OCI-LY1 (cell line): ENCODE data around the gene ITGA1.
"Not testable (repeated sequence)": the region's sequence is repeated elsewhere in the genome, so short reads cannot be mapped to it uniquely, and the experiment has no call there.

Experiments used
- H2AFZ ChIP-seq: fragments of 200-600 bp; sonication (generic), shearing (Covaris generic); 2 replicates; pipeline ENCODE4 v1.6.0; 2014; ENCODE audit warnings: antibody characterized with exemption, mild to moderate bottlenecking, low read length
- H3F3A ChIP-seq: fragments of 200-600 bp; sonication (generic), shearing (Covaris generic); 2 replicates; pipeline ENCODE4 v1.6.0; 2014; ENCODE audit warnings: mild to moderate bottlenecking, antibody characterized with exemption, low read length, moderate library complexity; ENCODE audit not compliant: insufficient read depth
- H3K27ac ChIP-seq: fragments of 200-600 bp; sonication (generic); 2 replicates; pipeline ENCODE4 v1.5.1; 2014; ENCODE audit warnings: low read length, mixed run types, mild to moderate bottlenecking, low read depth; ENCODE audit not compliant: poor library complexity, severe bottlenecking
- H3K27me3 ChIP-seq: fragments of 200-600 bp; sonication (generic); 2 replicates; pipeline ENCODE4 v1.6.0; 2014; ENCODE audit warnings: antibody characterized with exemption, mild to moderate bottlenecking, low read length, moderate library complexity; ENCODE audit not compliant: insufficient read depth
- H3K36me3 ChIP-seq: fragments of 200-600 bp; sonication (generic); 2 replicates; pipeline ENCODE4 v1.6.1; 2014; ENCODE audit warnings: mild to moderate bottlenecking, antibody characterized with exemption, low read length, moderate library complexity, mixed read lengths; ENCODE audit not compliant: insufficient read depth
- H3K4me1 ChIP-seq: fragments of 200-600 bp; sonication (generic); 2 replicates; pipeline ENCODE4 v1.5.1; 2014; ENCODE audit warnings: mild to moderate bottlenecking, low read length, moderate library complexity; ENCODE audit not compliant: insufficient read depth, severe bottlenecking
- H3K4me2 ChIP-seq: fragments of 200-600 bp; sonication (generic), shearing (Covaris generic); 2 replicates; pipeline ENCODE4 v1.6.1; 2014; ENCODE audit warnings: low read length
- H3K4me3 ChIP-seq: fragments of 200-600 bp; sonication (generic); 2 replicates; pipeline ENCODE4 v1.5.1; 2014; ENCODE audit warnings: low read length, low read depth, mild to moderate bottlenecking, mixed read lengths; ENCODE audit not compliant: poor library complexity, severe bottlenecking
- H3K79me2 ChIP-seq: fragments of 200-600 bp; shearing (Covaris generic); 2 replicates; pipeline ENCODE4 v1.6.1; 2016; ENCODE audit warnings: mixed run types, low read length, mixed read lengths; ENCODE audit not compliant: insufficient read depth
- H3K9ac ChIP-seq: fragments of 200-600 bp; sonication (generic), shearing (Covaris generic); 2 replicates; pipeline ENCODE4 v1.6.1; 2014; ENCODE audit warnings: mild to moderate bottlenecking, low read length, mixed read lengths
- H3K9me2 ChIP-seq: fragments of 200-600 bp; sonication (generic), shearing (Covaris generic); 2 replicates; pipeline ENCODE4 v1.6.1; 2014; ENCODE audit warnings: low read depth, mild to moderate bottlenecking, low read length, mixed read lengths
- H3K9me3 ChIP-seq: fragments of 200-600 bp; shearing (Covaris generic); 2 replicates; pipeline ENCODE4 v1.6.1; 2014; ENCODE audit warnings: low read length, mixed read lengths
- H4K20me1 ChIP-seq: fragments of 200-600 bp; sonication (generic), shearing (Covaris generic); 2 replicates; pipeline ENCODE4 v1.6.0; 2016; ENCODE audit warnings: mild to moderate bottlenecking, low read length; ENCODE audit not compliant: insufficient read depth
- CTCF ChIP-seq: fragments of 200-600 bp; sonication (generic), shearing (Covaris generic); IDR thresholded peaks from 2 replicates; pipeline ENCODE4 v1.5.1; 2017; ENCODE audit warnings: mild to moderate bottlenecking, antibody characterized with exemption, low read length, moderate library complexity, mixed read lengths
- EZH2 ChIP-seq: fragments of 200-600 bp; sonication (generic), shearing (Covaris generic); IDR thresholded peaks from 2 replicates; pipeline ENCODE4 v1.8.0; 2017; ENCODE audit warnings: borderline replicate concordance, mixed run types, mild to moderate bottlenecking, antibody characterized with exemption, low read length, moderate library complexity, mixed read lengths

ITGA1 gene

GRCh38 chr5:52743012-52743411, 44.7 kb upstream of the ITGA1 start:
- no peaks in the 10 kb centered on the region for H3F3A ChIP-seq
- H3K36me3 ChIP-seq: no peaks in the 10 kb centered on the region
- H3K9ac ChIP-seq: no peak overlapping the region
- H3K9me3 ChIP-seq: no peaks in the 10 kb centered on the region
- H3K27ac ChIP-seq: no peak overlapping the region
- no peak overlapping the region for H3K4me2 ChIP-seq
- H3K4me3 ChIP-seq: no peak overlapping the region
- no peaks in the 10 kb centered on the region for H4K20me1 ChIP-seq
- no peaks in the 10 kb centered on the region for H3K9me2 ChIP-seq
- no peaks in the 10 kb centered on the region for H3K79me2 ChIP-seq
- 0 out of 2 replicates have a peak, but pooled peaks cover 4% of the 10 kb centered on the region for H3K27me3 ChIP-seq
- TF ChIP-seq EZH2 (no peak), CTCF (no peak)
- no peaks in the 10 kb centered on the region for H3K4me1 ChIP-seq
- H2AFZ ChIP-seq: no peak overlapping the region

DNA sequence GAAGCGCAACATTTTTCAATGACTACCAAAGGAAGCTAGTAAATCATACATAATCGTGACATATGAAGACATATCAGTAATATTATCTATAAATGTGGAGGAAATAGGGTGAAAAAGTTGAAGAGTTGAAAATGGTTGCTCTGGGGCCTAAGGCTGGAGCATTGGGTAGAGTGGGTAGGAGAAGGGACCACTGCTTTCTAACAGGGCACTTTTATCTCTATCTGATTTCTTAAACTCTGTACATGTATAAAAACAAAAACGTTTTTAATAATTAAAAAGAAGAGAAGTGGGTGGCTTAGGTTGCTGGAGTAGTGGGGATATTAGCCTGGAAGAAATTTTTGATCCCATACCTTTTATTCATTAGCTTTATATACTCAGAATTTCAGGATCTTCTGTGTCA, 44.2 kb upstream of the ITGA1 start:
- Histone ChIP-seq H4K20me1 (no peaks in the 10 kb centered on the region), H3K4me3 (no peak overlapping the region), H3K36me3 (no peaks in the 10 kb centered on the region), H3K9ac (no peak overlapping the region), H3K27ac (no peak overlapping the region), H3K9me3 (no peaks in the 10 kb centered on the region), H2AFZ (no peak overlapping the region), H3K4me1 (no peaks in the 10 kb centered on the region), H3K79me2 (no peaks in the 10 kb centered on the region), H3K27me3 (0 out of 2 replicates have a peak, but pooled peaks cover 4% of the 10 kb centered on the region), H3K4me2 (no peak overlapping the region), H3K9me2 (no peaks in the 10 kb centered on the region), H3F3A (no peaks in the 10 kb centered on the region)
- TF ChIP-seq EZH2 (no peak), CTCF (no peak)

DNA sequence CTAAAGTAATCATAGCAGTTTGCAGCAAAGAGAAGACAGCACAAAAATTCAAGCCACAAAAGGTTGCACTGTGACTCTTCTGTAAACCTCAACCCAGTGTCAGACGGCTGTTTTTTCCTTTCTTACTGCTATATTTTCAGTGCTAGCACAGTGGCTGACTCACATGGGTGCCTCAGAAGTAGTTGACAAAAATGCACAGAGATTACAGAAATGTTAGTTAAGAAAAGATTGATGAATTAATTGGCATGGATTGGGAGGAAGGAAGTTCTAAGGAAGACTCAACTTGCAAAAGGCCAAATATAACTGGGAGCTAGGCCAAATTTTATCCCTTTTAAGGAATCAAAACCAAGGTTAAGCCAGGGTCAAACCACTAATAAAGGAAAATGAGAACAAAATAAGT, 43.7 kb upstream of the ITGA1 start:
- Histone ChIP-seq H3K36me3 (no peaks in the 10 kb centered on the region), H3K9me2 (no peaks in the 10 kb centered on the region), H3K27me3 (0 out of 2 replicates have a peak, but pooled peaks cover 4% of the 10 kb centered on the region), H3K9ac (no peak overlapping the region), H3K4me3 (no peak overlapping the region), H3K4me1 (no peaks in the 10 kb centered on the region), H3K79me2 (no peaks in the 10 kb centered on the region), H3K9me3 (no peaks in the 10 kb centered on the region), H3K4me2 (no peak overlapping the region), H3F3A (no peaks in the 10 kb centered on the region), H3K27ac (no peak overlapping the region), H2AFZ (no peak overlapping the region), H4K20me1 (no peaks in the 10 kb centered on the region)
- no peak for TF ChIP-seq EZH2
- no peak for TF ChIP-seq CTCF

DNA sequence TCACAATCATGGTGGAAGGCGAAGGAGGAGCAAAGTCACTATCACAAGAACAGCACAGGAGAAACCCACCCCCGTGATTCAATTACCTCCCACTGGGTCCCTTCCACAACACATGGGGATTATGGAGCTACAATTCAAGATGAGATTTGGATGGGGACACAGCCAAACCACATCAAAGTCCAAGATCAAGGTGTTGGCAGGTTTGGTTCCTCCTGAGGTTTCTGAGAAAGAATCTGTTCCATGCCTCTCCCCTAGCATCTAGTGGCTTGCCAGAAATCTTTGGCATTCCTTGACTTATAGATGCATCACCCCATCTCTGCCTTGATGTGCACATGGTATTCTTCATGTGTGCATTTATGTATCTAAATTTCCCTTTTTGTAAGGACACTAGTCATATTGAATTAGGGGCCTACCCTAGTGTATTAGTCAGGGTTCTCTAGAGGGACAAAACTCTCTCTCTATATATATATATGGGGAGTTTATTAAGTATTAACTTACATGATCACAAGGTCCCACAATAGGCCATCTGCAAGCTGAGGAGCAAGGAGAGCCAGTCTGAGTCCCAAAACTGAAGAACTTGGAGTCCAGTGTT, 42.8 kb upstream of the ITGA1 start:
- not testable (repeated sequence) for H3K27me3 ChIP-seq, H3K4me3 ChIP-seq, H3K9me3 ChIP-seq, H3K4me2 ChIP-seq, H3K4me1 ChIP-seq, H3K9me2 ChIP-seq, H4K20me1 ChIP-seq, H3F3A ChIP-seq, H3K27ac ChIP-seq, H3K79me2 ChIP-seq, H3K36me3 ChIP-seq, H3K9ac ChIP-seq, H2AFZ ChIP-seq
